HEK293 (cell line): ENCODE data around the gene GRK3.

ENCODE experiments used
- KLF9 ChIP-seq: fragments of 450-650 bp; formaldehyde crosslinking; IDR thresholded peaks from 2 replicates; pipeline ENCODE4 v1.5.1; 2016; ENCODE audit warnings: missing biosample characterization, missing genetic modification characterization, low read depth
- SETDB1 ChIP-seq: IDR thresholded peaks from one replicate; pipeline ENCODE4 v1.6.1; 2017; ENCODE audit warnings: mild to moderate bottlenecking, low read length, moderate library complexity, mixed read lengths; ENCODE audit not compliant: insufficient read length
- SP2 ChIP-seq: fragments of 450-650 bp; formaldehyde crosslinking; IDR thresholded peaks from 2 replicates; pipeline ENCODE4 v1.5.1; 2016; ENCODE audit warnings: missing biosample characterization, missing genetic modification characterization
- YY1 ChIP-seq: fragments of 450-650 bp; formaldehyde crosslinking; IDR thresholded peaks from 2 replicates; pipeline ENCODE4 v1.5.1; 2018; ENCODE audit warnings: missing biosample characterization, missing genetic modification characterization
- ZBTB20 ChIP-seq: fragments of 450-650 bp; formaldehyde crosslinking; IDR thresholded peaks from 2 replicates; pipeline ENCODE4 v1.5.1; 2016; ENCODE audit warnings: missing biosample characterization, missing genetic modification characterization
- ZBTB21 ChIP-seq: fragments of 450-650 bp; formaldehyde crosslinking; IDR thresholded peaks from 2 replicates; pipeline ENCODE4 v1.5.1; 2017; ENCODE audit warnings: missing biosample characterization, missing genetic modification characterization
- ZNF548 ChIP-seq: fragments of 450-650 bp; formaldehyde crosslinking; IDR thresholded peaks from 2 replicates; pipeline ENCODE4 v1.5.1; 2016; ENCODE audit warnings: missing biosample characterization, missing genetic modification characterization
- ZNF677 ChIP-seq: fragments of 450-650 bp; IDR thresholded peaks from 2 replicates; pipeline ENCODE4 v1.5.0; 2018; ENCODE audit warnings: missing biosample characterization, mild to moderate bottlenecking, missing genetic modification characterization, moderate library complexity
- TF ChIP-seq, protein P1 (sequence below): fragments of 450-650 bp; formaldehyde crosslinking; IDR thresholded peaks from 2 replicates; pipeline ENCODE4 v1.5.1; 2016; ENCODE audit warnings: missing biosample characterization, missing genetic modification characterization

DNA sequence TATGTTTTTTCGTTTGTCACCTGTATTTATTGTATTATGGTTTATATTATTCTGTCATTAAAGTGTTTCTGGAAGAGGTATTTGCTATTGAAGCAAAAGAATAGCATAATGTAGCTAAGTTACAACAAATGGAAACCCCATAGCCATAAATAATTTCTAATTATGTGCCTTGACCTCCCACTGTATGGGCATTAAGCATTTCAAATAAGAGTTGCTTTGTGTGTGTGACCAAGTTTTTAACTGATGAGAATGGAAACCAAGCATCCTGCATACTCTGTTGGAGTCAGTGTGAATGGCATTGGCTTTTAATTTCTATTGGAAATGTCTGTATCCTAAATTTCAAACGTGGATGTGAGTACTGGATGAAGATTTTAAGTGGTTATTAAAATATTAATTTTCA is 115.6 kb downstream of the GRK3 start:
- TF ChIP-seq, protein P1, sequence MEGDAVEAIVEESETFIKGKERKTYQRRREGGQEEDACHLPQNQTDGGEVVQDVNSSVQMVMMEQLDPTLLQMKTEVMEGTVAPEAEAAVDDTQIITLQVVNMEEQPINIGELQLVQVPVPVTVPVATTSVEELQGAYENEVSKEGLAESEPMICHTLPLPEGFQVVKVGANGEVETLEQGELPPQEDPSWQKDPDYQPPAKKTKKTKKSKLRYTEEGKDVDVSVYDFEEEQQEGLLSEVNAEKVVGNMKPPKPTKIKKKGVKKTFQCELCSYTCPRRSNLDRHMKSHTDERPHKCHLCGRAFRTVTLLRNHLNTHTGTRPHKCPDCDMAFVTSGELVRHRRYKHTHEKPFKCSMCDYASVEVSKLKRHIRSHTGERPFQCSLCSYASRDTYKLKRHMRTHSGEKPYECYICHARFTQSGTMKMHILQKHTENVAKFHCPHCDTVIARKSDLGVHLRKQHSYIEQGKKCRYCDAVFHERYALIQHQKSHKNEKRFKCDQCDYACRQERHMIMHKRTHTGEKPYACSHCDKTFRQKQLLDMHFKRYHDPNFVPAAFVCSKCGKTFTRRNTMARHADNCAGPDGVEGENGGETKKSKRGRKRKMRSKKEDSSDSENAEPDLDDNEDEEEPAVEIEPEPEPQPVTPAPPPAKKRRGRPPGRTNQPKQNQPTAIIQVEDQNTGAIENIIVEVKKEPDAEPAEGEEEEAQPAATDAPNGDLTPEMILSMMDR (tag by site-specific recombination) = no peak
- no peak for TF ChIP-seq ZBTB21
- no peak for TF ChIP-seq SP2 (tag by site-specific recombination)
- TF ChIP-seq YY1 (tag by site-specific recombination) = no peak
- no peak for TF ChIP-seq SETDB1
- no peak for TF ChIP-seq ZNF548 (tag by site-specific recombination)
- TF ChIP-seq ZNF677 (tag by site-specific recombination) = no peak
- TF ChIP-seq KLF9 (tag by site-specific recombination) = no peak
- no peak for TF ChIP-seq ZBTB20 (tag by site-specific recombination)
